Epithelial cell of esophagus (primary cell): Measurements from ENCODE around the gene NFE2L2.
A peak's percentile ranks its signal among the peaks of the same experiment; 100 is the strongest.

Experiments used
- DNase-seq: peaks from one replicate; pipeline ENCODE4 v3.0.0; 2010; ENCODE audit warnings: low read depth
- H3K4me3 ChIP-seq: 2 replicates; pipeline ENCODE4 v1.5.1; 2011; ENCODE audit warnings: mild to moderate bottlenecking, low read length, control low read depth
- TF ChIP-seq, protein P1 (sequence below): IDR thresholded peaks from 2 replicates; pipeline ENCODE4 v1.5.1; 2011; ENCODE audit warnings: low read depth, mild to moderate bottlenecking, low read length, control low read depth, inconsistent platforms; ENCODE audit not compliant: insufficient read depth; ENCODE audit errors: missing control alignments

NFE2L2 gene

DNA sequence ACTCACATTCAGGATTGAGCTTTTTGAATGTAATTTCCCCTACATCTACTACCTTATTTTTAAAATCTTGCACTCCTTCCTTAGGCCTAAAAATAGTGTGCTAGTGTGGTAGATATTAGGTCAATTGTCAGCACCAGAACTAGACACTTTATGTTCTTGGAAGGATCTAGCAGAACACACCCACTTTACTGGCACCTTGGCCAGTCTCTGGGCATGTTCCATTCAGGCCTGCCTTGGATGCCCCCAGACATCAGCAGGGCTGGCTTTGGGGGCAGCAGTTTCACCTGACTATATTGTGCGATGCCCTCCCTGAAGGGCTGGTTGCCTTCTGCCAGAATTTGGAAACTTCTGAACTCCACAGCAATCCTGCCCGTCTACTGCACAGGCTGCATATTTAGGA, 15.3 kb upstream of the NFE2L2 start:
- DNase-seq: no peak
- no peak overlapping the region for H3K4me3 ChIP-seq
- TF ChIP-seq, protein P1, sequence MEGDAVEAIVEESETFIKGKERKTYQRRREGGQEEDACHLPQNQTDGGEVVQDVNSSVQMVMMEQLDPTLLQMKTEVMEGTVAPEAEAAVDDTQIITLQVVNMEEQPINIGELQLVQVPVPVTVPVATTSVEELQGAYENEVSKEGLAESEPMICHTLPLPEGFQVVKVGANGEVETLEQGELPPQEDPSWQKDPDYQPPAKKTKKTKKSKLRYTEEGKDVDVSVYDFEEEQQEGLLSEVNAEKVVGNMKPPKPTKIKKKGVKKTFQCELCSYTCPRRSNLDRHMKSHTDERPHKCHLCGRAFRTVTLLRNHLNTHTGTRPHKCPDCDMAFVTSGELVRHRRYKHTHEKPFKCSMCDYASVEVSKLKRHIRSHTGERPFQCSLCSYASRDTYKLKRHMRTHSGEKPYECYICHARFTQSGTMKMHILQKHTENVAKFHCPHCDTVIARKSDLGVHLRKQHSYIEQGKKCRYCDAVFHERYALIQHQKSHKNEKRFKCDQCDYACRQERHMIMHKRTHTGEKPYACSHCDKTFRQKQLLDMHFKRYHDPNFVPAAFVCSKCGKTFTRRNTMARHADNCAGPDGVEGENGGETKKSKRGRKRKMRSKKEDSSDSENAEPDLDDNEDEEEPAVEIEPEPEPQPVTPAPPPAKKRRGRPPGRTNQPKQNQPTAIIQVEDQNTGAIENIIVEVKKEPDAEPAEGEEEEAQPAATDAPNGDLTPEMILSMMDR: no peak

DNA sequence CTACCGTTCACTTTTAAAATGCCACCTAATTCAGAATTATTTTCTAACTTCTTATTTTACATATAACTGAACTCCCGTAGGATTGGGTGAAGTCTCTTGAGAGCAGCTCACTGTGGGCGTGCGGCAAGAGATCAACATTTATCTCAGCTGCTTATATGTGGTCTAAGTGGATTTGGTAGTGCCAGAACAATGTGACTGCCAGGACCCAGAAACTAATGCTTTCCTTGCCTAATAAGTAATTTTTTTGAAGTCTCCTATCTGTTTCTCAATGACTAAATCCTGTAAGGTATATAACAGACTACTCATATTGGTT, 11.2 kb upstream of the NFE2L2 start:
- no peak for DNase-seq
- TF ChIP-seq, protein P1: no peak
- H3K4me3 ChIP-seq: no peak overlapping the region

DNA sequence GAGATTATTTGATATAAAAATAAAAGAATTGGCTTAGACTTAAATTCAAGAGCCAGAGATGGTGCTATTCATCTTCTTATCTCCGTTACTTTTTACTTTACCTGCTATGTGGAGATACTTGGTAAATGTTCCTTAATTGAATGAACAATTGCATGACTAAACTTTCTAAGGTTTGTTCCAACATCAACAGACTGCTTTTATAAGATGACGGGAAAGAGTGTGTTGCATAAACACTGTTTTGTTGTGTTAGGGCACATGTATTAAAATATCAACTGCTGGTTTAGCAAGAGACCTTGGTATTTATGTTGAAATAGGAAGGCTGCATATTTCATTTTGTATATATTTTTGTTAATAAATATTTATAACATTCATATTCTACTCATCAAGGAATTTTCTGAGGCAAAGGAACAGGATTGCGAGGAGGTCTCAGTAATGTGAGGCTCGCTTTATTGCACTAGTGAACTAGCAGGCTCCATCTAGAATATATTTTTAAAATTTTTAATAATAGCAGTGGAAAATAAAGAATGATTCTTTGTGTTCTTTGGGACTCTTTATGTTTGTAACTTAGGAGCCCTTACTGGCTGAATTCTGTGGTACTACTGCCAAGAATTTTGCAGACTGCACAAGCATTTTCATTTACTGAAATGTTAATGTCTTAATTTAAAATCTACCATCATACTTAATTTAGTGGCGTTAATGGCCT, 10.7 kb upstream of the NFE2L2 start:
- peak; percentile 80 for DNase-seq
- TF ChIP-seq, protein P1: no peak

DNA sequence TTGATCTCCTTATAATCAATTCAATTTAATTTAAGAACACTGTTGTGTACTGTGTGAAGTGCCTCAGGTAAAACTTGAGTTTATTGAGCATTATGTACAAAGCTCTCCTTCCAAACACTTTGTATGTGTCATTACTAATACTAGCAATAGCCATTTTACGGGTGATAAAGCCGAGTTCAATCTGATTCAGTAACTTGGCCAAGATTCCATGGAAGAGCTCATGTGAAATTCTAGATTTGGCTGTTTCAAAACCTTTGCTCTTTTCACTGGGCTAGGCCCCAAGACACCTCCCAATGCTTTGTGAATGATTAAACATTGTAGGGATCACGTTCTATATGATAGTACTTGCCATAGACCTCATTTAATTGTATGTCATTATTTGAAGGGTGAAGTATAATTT, 8.9 kb upstream of the NFE2L2 start:
- TF ChIP-seq, protein P1: no peak
- H3K4me3 ChIP-seq: no peak overlapping the region
- DNase-seq: no peak

More for the DNA sequence above, 10.7 kb upstream of the NFE2L2 start:
- H3K4me3 ChIP-seq: no peak overlapping the region

DNA sequence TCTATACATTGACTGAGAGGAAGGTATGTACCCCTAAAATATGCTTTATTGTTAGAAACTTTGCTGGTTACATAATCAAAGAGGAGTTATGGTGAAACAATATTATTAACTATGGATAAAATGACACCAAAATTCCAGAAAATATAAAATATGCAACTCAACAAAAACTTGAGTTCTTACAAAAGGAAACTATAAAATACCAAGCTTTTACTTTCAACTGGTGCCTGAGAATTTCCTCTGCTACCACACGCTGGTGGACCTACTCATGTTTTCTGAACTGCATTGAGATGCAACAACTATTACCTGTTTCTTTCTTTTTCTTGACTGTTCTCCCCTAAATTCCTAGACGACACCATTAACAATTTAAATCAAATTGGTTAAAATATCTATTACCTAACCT, 8.2 kb upstream of the NFE2L2 start:
- DNase-seq: no peak
- no peak overlapping the region for H3K4me3 ChIP-seq
- TF ChIP-seq, protein P1: no peak

DNA sequence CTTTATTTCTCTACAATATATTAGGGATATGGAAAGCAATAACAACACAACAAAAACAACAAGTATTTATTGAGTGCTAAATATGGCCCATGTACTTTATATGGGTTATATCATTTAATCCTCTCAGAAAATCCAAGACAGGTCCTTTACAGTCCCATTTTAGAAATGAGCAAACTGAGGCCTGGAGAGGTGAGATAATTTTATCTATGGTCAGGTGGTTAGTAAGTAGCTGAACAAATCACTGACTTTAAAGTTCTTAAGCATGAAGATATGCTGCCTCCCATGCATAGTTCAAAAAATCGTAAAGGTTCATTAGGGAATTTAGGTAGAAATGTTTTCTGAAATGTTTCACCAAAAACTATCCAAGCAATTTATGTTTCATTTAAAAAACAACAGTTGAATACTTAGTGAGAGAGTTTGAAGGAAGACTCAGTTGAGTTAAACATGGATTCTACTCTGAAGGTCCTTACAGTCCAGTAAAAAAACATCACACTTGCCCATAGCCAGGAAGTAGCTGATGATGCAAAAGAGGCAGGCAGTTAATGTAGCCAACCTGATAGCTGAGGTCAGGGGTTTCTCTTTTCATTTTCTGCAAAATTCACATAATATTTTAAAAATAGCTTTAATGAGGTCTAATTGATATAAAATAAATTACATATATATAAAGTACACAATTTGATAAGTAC, 7.6 kb upstream of the NFE2L2 start:
- TF ChIP-seq, protein P1: no peak
- H3K4me3 ChIP-seq: no peak overlapping the region
- DNase-seq: no peak

DNA sequence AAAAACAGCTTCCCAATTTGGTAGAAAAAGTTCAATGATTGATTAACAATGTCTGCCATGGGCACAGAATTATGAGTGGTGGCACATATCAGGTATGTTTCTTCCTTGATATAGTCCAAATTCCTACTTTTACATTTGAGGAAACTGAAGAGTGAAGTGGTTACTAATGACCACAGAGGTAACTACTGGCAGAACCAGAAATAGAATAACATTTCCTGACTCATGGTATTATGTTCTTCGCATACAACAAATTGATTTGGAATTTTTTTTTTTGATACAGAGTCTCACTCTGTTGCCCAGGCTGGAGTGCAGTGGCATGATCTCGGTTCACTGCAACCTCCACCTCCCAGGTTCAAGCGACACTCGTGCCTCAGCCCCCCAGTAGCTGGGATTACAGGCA, 6.0 kb upstream of the NFE2L2 start:
- TF ChIP-seq, protein P1: no peak

More for the DNA sequence above, 6.0 kb upstream of the NFE2L2 start:
- peak; percentile 67 for DNase-seq
- H3K4me3 ChIP-seq: no peak overlapping the region
